ENCODE measurements around the gene ARSA.
"Not testable (repeated sequence)": the region's sequence is repeated elsewhere in the genome, so short reads cannot be mapped to it uniquely, and the experiment has no call there.

The ARSA gene

GRCh38 chr22:50621356-50621880 is 6.5 kb downstream of the ARSA start:
- peak; percentile 26 for DNase-seq

DNA sequence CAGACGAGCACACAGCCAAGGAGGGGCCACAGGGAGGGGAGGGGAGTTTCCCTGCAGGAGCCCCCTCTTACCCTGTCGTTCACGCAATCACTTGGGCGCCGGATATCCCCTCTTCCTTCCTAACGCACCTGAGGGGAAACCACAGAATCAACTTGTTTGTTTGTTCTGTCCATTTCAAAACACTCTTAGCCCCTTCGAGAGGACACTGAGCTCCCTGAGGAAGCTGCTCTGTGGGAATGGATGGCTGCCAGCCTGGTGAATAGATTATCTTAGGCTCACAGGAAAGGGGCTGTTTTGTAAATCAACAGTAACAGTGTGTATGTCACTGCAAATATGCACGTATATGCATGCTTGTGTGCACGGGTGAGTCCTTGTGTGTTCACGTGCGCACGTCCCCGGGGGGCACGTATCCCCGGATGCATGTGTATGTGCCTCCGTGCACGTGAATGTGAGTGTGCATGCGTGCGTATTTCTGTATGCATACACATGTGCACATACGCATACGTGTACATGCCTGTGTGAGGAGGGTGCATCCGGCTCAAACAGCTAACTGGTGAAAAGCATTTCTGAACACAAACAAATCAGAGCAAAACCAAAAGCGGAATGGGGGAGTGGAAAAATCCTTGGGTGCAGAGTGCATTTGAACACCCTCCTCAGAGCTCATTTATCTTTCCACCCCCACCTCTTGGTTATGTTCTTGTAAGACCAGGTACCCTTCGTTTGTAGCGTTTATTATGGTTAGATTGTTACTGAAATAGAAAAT is 7.2 kb downstream of the ARSA start:
- peak; percentile 88 for DNase-seq

- not testable (repeated sequence) for DNase-seq
Observed at GRCh38 chr22:50614296-50614695, 13.7 kb downstream of the ARSA start.

DNA sequence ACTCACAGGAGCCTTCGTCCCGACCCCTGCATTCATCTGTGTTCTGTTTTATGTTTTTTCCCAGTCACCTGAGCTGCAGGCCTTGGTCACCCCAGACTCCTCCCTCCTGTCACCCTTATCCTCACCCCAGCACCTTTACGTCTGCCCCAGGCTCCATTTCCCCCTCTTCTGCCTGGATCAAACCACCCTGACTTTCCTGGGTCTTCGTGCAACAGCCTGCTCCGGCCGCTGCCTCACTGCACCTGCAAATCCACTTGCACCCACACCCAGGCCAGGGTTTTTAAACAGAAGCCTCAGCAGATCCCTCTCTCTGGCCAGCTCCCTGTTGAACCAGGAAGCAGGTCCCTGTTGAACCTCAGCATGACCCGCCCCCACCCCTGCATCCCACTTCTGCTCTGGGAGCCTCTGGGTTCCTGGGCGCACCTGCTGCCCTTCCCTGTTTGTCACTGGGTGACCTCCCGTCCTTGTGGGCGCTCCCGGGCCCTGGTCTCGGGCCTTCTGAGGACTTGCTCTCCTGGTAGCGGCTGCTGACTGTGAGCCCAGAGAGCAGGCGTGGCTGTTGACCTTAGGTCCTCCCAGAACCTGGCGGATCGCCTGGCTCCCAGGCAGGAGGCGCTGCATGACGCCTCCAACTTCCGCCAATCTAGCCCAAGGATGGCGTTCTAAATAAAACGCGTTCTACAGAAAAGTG is 14.5 kb downstream of the ARSA start:
- no peak for DNase-seq

DNA sequence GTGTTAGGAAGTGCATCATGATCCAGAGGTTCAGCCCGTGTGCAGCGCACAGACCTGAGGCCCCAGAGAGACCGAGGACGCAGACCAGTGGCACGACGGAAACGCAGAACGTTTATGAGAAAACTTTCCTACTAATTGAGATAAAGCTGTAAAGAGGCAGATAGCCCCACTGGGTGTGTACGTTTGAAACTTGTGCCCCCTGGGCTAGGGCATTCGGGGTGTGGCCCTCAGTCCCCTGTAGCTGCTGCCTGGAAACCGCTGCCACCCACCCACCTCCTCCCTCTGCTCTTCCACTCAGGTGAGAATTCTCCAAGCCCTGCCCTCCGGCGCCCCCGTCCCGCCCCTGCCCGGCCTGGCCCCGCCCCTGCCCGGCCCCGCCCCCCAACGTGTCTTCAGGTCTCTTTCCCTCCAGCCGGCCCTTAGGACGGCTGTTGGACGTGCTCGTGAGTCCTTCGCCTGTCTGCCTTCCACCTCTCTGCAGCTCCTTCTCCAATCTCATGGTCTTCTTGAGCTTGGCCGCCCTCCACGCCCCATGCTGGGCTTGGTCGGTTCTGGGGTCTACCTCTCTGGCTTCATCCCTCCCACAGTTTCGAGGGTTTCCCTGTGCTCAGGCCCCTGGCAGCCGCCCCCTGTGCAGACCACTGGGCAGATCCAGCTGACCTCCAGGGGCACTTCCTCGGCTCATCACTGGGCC is 15.3 kb downstream of the ARSA start:
- DNase-seq, result no peak

- no peak for DNase-seq
Observed at GRCh38 chr22:50612168-50612527, 15.8 kb downstream of the ARSA start.

- no peak for DNase-seq
Observed at GRCh38 chr22:50611341-50612060, 16.5 kb downstream of the ARSA start.

GRCh38 chr22:50610581-50610980 is 17.4 kb downstream of the ARSA start:
- no peak for DNase-seq

GRCh38 chr22:50610041-50610451 is 17.9 kb downstream of the ARSA start:
- DNase-seq, result no peak

- no peak for DNase-seq
Observed at GRCh38 chr22:50609599-50609998, 18.4 kb downstream of the ARSA start.

DNA sequence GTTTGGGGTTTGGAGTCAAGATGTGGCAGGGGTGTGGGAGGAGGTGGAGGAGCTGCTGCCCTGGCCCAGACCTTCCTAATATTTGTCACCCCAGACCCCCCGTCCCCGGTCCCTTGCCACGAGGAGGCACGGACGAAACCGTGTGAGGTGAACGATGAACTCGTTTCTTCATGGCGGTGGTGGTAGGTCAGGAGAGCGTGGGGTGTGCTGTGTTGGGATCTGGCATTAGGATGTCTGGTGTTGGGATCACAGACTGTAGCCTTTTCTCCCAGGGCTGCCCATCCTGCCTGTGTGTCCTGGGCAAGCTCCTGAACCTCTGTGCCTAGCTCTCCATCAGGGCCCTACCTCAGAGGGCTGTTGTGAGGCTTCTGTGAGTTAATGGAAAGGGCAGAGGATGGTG is 19.0 kb downstream of the ARSA start:
- no peak for DNase-seq

DNA sequence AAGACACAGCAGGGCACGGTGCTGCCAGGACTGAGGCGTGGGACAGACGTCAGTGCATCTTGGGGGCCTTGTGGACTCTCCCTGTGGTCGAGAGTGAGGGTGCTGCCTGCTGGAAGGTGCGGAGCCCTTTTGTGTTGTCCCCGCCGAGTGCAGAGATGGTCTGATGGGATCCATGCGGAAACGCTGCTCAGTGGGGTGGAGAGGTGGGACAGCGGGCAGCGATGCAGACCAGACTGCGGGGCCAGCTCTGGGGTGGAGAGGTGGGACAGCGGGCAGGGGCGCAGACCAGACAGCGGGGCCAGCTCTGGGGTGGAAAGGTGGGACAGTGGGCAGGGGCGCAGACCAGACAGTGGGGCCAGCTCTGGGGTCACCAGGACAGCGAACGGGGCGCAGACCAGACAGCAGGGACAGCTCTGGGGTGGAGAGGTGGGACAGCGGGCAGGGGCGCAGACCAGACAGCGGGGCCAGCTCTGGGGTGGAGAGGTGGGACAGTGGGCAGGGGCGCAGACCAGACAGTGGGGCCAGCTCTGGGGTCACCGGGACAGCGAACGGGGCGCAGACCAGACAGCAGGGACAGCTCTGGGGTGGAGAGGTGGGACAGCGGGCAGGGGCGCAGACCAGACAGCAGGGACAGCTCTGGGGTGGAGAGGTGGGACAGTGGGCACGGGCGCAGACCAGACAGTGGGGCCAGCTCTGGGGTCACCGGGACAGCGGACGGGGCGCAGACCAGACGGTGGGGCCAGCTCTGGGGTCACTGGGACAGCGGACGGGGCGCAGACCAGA is 19.7 kb downstream of the ARSA start:
- not testable (repeated sequence) for DNase-seq

DNA sequence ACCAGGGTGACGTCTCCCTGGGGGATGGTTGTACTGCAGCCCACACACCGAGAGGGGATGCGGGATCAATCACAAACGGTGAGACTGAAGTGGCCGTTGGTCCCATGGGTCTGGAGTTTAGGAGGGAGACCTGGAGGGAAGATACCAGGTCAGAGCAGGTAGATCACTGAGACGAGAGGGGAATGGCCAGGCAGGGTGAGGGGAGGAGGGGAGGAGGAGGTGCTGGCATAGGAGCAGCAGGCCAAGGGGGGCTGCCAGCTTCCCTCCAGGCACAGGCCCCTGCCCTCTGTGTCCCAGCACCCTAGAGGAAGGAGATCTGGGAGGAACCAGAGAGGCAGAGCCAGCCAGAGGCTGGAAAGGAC is 20.3 kb downstream of the ARSA start:
- no peak for DNase-seq

DNA sequence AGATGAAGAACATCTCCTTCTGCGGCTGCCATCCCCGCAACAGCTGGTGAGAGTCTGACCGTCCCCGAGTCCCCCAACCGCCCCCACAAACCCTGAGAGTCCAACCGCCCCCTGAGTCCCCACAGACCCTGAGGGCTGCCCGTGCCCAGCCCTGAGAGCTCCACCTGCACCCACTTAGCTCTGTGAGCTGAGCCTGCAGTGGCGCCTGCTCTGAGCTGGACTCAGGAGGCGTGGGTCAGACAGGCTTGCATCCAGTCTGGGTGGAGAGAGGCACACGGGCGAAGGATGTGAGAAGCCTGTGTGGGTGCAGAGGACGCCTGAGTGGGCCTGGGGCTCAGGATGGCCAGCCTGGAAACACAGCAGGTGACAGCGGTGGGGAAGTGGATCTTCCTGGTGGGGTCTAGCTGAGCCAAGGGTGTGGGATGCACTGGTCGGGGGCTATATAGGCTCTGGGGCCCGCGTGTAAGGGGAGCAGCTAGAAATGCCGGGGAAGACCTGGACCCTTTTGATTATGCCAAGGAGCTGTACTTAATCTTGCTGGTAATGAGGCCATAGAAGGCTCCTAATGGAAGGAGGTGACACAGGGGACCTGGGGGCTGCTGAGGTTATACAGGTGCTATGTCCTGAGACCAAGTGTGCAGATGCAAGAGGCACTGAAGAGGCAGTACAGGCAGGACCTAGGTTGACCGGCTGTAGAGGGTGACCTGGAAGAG is 20.9 kb downstream of the ARSA start:
- DNase-seq, result no peak

GRCh38 chr22:50606165-50606945 is 21.6 kb downstream of the ARSA start:
- DNase-seq, result no peak

- DNase-seq, result no peak
Observed at GRCh38 chr22:50605613-50606074, 22.3 kb downstream of the ARSA start.

DNA sequence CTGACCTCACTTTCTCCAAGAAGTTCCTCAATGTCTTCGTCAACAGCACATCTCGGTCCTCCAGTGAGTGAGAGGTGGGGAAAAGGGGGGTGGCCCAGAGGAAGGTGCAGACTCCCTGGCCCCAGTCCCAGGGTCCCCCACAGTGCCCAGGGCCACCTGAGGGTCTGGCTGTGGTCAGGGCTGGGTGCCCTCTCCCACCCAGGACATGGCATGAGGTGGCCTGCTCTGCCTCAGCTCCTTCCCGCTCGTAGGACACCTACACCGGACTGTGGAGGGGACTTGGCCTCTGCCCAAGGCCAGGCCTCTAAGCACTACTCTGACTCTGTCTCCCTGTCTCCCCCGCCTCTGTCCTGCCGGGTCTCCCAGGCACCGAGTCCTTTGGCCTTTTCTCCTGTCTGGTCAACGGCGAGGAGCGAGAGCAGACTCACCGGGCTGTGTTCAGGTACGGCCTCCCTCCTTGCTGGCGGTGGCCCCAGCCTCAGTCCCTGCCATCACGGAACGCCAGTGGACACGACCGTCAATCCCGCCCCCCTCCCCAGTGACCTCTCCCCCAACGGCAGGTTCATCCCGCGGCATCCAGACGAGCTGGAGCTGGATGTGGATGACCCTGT is 22.8 kb downstream of the ARSA start:
- DNase-seq, result no peak

DNA sequence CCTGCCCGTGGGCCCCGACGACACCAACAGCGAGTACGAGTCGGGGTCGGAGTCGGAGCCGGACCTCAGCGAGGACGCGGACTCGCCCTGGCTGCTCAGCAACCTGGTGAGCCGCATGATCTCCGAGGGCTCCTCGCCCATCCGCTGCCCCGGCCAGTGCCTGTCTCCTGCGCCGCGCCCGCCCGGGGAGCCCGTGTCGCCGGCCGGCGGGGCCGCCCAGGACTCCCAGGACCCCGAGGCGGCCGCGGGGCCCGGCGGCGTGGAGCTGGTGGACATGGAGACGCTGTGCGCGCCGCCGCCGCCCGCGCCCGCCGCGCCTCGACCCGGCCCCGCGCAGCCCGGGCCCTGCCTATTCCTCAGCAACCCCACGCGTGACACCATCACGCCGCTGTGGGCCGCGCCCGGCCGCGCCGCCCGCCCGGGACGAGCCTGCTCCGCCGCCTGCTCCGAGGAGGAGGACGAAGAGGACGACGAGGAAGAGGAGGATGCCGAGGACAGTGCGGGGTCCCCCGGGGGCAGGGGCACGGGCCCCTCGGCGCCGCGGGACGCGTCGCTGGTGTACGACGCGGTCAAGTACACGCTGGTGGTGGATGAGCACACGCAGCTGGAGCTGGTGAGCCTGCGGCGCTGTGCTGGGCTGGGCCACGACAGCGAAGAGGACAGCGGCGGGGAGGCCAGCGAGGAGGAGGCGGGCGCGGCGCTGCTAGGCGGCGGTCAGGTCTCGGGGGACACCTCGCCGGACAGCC is 23.5 kb downstream of the ARSA start:
- DNase-seq, result no peak

GRCh38 chr22:50603511-50604255 is 24.3 kb downstream of the ARSA start:
- no peak for DNase-seq
